H9 (cell line): ENCODE measurements around the gene SH3GL3. TPM values are rescaled to one million over a fixed set of nuclear protein-coding genes. Genes with fewer than 3 reads are reported as not detected.

Experiments
- DNase-seq: peaks from one replicate; pipeline ENCODE4 v3.0.0-alpha.2; 2017
- H2AFZ ChIP-seq: one replicate; pipeline ENCODE4 v1.6.1; 2013; ENCODE audit warnings: mild to moderate bottlenecking, low read length, control low read depth, moderate library complexity
- H2AK5ac ChIP-seq: 2 replicates; pipeline ENCODE4 v1.6.1; 2013; ENCODE audit warnings: low read length, control low read depth, mixed read lengths; ENCODE audit not compliant: insufficient read length
- H2BK120ac ChIP-seq: one replicate; pipeline ENCODE4 v1.6.1; 2013; ENCODE audit warnings: low read depth, mild to moderate bottlenecking, low read length, control low read depth, inconsistent platforms; ENCODE audit not compliant: poor library complexity, severe bottlenecking
- H2BK12ac ChIP-seq: 2 replicates; pipeline ENCODE4 v1.6.1; 2013; ENCODE audit warnings: low read length, control low read depth, mixed read lengths, low read depth; ENCODE audit not compliant: insufficient read length
- H2BK15ac ChIP-seq: 2 replicates; pipeline ENCODE4 v1.6.1; 2013; ENCODE audit warnings: low read depth, low read length, control low read depth
- H2BK20ac ChIP-seq: one replicate; pipeline ENCODE4 v1.6.1; 2013; ENCODE audit warnings: low read depth, mild to moderate bottlenecking, low read length, control low read depth, inconsistent platforms; ENCODE audit not compliant: poor library complexity, severe bottlenecking
- H2BK5ac ChIP-seq: 2 replicates; pipeline ENCODE4 v1.6.1; 2013; ENCODE audit warnings: low read length, control low read depth, mixed read lengths; ENCODE audit not compliant: insufficient read length
- H3K14ac ChIP-seq: 2 replicates; pipeline ENCODE4 v1.6.1; 2013; ENCODE audit warnings: low read length, control low read depth; ENCODE audit not compliant: insufficient read depth
- H3K18ac ChIP-seq: 2 replicates; pipeline ENCODE4 v1.6.1; 2013; ENCODE audit warnings: low read depth, mild to moderate bottlenecking, mixed read lengths, low read length, control low read depth; ENCODE audit not compliant: insufficient read length
- H3K23ac ChIP-seq: 2 replicates; pipeline ENCODE4 v1.6.1; 2013; ENCODE audit warnings: low read length, control low read depth, mixed read lengths, low read depth; ENCODE audit not compliant: insufficient read length
- H3K23me2 ChIP-seq: 2 replicates; pipeline ENCODE4 v1.6.1; 2013; ENCODE audit warnings: low read depth, mild to moderate bottlenecking, mixed read lengths, low read length, control low read depth; ENCODE audit not compliant: insufficient read length, poor library complexity, severe bottlenecking
- H3K27ac ChIP-seq: 2 replicates; pipeline ENCODE4 v1.5.1; 2013; ENCODE audit warnings: low read length, control low read depth, mixed read lengths, low read depth; ENCODE audit not compliant: insufficient read length
- H3K27me3 ChIP-seq: 2 replicates; pipeline ENCODE4 v1.6.1; 2013; ENCODE audit warnings: low read length, control low read depth, inconsistent platforms; ENCODE audit not compliant: insufficient read depth
- H3K4ac ChIP-seq: 2 replicates; pipeline ENCODE4 v1.6.1; 2013; ENCODE audit warnings: low read depth, mild to moderate bottlenecking, control low read depth, inconsistent platforms, low read length, moderate library complexity
- H3K4me1 ChIP-seq: 2 replicates; pipeline ENCODE4 v1.6.1; 2013; ENCODE audit warnings: low read length, control low read depth, inconsistent platforms; ENCODE audit not compliant: insufficient read depth
- H3K4me2 ChIP-seq: 2 replicates; pipeline ENCODE4 v1.6.1; 2013; ENCODE audit warnings: low read length, control low read depth, mixed read lengths; ENCODE audit not compliant: insufficient read length, insufficient read depth
- H3K56ac ChIP-seq: 2 replicates; pipeline ENCODE4 v1.6.1; 2013; ENCODE audit warnings: low read depth, mild to moderate bottlenecking, mixed read lengths, low read length, control low read depth; ENCODE audit not compliant: insufficient read length
- H3K79me1 ChIP-seq: 2 replicates; pipeline ENCODE4 v1.6.1; 2013; ENCODE audit warnings: low read depth, mild to moderate bottlenecking, moderate library complexity, low read length, control low read depth, inconsistent platforms; ENCODE audit not compliant: insufficient read depth, poor library complexity, severe bottlenecking
- H3K79me2 ChIP-seq: 2 replicates; pipeline ENCODE4 v1.6.1; 2013; ENCODE audit warnings: low read length, control low read depth, inconsistent platforms; ENCODE audit not compliant: insufficient read depth
- H3K9ac ChIP-seq: 2 replicates; pipeline ENCODE4 v1.6.1; 2013; ENCODE audit warnings: low read length, control low read depth, mixed read lengths; ENCODE audit not compliant: insufficient read length; ENCODE audit errors: extremely low read depth
- H3K9me3 ChIP-seq: one replicate; pipeline ENCODE4 v1.6.1; 2013; ENCODE audit warnings: low read depth, low read length, inconsistent platforms; ENCODE audit not compliant: control insufficient read depth
- H3T11ph ChIP-seq: one replicate; pipeline ENCODE4 v1.6.1; 2013; ENCODE audit warnings: mild to moderate bottlenecking, low read length, control low read depth, inconsistent platforms
- H4K20me1 ChIP-seq: one replicate; pipeline ENCODE4 v1.6.1; 2013; ENCODE audit not compliant: control insufficient read depth, insufficient read length, insufficient read depth
- H4K5ac ChIP-seq: 2 replicates; pipeline ENCODE4 v1.6.1; 2013; ENCODE audit warnings: low read depth, mild to moderate bottlenecking, mixed read lengths, low read length, control low read depth; ENCODE audit not compliant: insufficient read length
- H4K8ac ChIP-seq: replicated peaks from 2 replicates; pipeline ENCODE4 v1.6.1; 2013; ENCODE audit warnings: low read length, control low read depth, mixed read lengths, low read depth; ENCODE audit not compliant: insufficient read length
- H4K91ac ChIP-seq: 2 replicates; pipeline ENCODE4 v1.6.1; 2013; ENCODE audit warnings: low read depth, mild to moderate bottlenecking, moderate library complexity, mixed read lengths, low read length, control low read depth; ENCODE audit not compliant: insufficient read length
- H3K27ac Mint-ChIP-seq, 3 experiments: 2 replicates in 2 of 3; 3 replicates in 1 of 3; pipeline ENCODE4 v1.8.0; 2020 to 2021; ENCODE audit warnings: mixed read lengths in 3 of 3, mild to moderate bottlenecking in 1 of 3, moderate library complexity in 1 of 3
- H3K27me3 Mint-ChIP-seq: 2 replicates; pipeline ENCODE4 v1.8.0; 2021; ENCODE audit warnings: low read depth, mild to moderate bottlenecking, moderate library complexity, mixed read lengths
- H3K36me3 Mint-ChIP-seq, 3 experiments: 2 replicates in 2 of 3; 3 replicates in 1 of 3; pipeline ENCODE4 v1.8.0; 2020 to 2021; ENCODE audit warnings: low read depth in 3 of 3, mixed read lengths in 3 of 3; ENCODE audit not compliant: insufficient read depth in 1 of 3
- H3K4me1 Mint-ChIP-seq, 2 experiments: 2 replicates each; pipeline ENCODE4 v1.8.0; 2020; ENCODE audit warnings: mixed read lengths in 2 of 2
- H3K4me3 Mint-ChIP-seq, 2 experiments: 2 replicates in 1 of 2; 3 replicates in 1 of 2; pipeline ENCODE4 v1.8.0; 2020 to 2021; ENCODE audit warnings: mild to moderate bottlenecking in 2 of 2, mixed read lengths in 2 of 2, moderate library complexity in 1 of 2
- H3K9me3 Mint-ChIP-seq, 2 experiments: 2 replicates in 1 of 2; 3 replicates in 1 of 2; pipeline ENCODE4 v1.8.0; 2020; ENCODE audit warnings: mild to moderate bottlenecking in 2 of 2, mixed read lengths in 2 of 2, moderate library complexity in 1 of 2
- WGBS: extraction: QIAGEN DNeasy Blood & Tissue Kit; methylation state at CpG from one replicate; pipeline ENCODE4 v1.1.7; 2013; ENCODE audit warnings: missing lambda C conversion rate, low lambda C conversion rate, mixed read lengths; ENCODE audit not compliant: insufficient read length; ENCODE audit errors: extremely low coverage; 5-methylcytosine and 5-hydroxymethylcytosine counted together
- total RNA-seq: library from RNA; stranded (reverse); gene quantifications from 2 replicates; pipeline ENCODE4 v1.2.1, GENCODE V29; 2021
- TF ChIP-seq, protein P1 (sequence below): fragments of 200-600 bp; sonication (generic); conservative IDR thresholded peaks from 3 replicates; pipeline ENCODE4 v1.8.0; 2021; ENCODE audit warnings: antibody characterized with exemption, mild to moderate bottlenecking

SH3GL3 gene
- total RNA-seq, 1 experiment from 2014 or later, result 11.2 TPM

DNA sequence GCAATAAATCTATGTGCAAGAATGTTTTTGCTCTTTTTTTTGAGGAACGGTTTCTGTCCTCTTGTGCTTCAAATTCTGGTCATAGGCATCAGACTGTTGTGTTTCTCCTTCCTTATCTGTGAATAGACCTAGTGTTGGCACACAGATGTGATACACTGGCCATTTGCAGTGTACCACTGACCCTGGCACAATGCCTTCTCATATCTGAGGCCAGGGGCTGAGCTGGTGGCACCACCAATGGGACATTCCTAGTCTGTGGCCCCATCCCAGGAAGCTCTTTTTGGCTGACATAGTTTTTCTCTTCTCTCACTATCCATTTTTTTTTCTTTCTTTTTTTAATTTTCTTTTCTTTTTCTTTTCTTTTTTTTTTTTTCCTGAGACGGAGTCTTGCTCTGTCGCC lies 40.4 kb downstream of the SH3GL3 start:
- Histone ChIP-seq H4K91ac (no peak overlapping the region), H3K23me2 (no peaks in the 10 kb centered on the region), H3K4me1 (no peaks in the 10 kb centered on the region), H3K4me2 (no peak overlapping the region), H4K8ac (no peak overlapping the region), H2BK5ac (no peak overlapping the region), H3T11ph (no peak overlapping the region), H2BK12ac (no peak overlapping the region), H3K23ac (no peak overlapping the region), H2BK15ac (no peak overlapping the region), H2BK20ac (no peak overlapping the region), H3K9me3 (no peaks in the 10 kb centered on the region), H4K5ac (no peak overlapping the region), H3K79me1 (no peaks in the 10 kb centered on the region), H2AK5ac (no peak overlapping the region), H3K79me2 (no peaks in the 10 kb centered on the region), H3K9ac (no peak overlapping the region), H3K27me3 (no peaks in the 10 kb centered on the region), H3K4ac (no peak overlapping the region), H4K20me1 (no peaks in the 10 kb centered on the region), H3K14ac (no peak overlapping the region), H2BK120ac (no peak overlapping the region), H3K56ac (no peak overlapping the region), H3K18ac (no peak overlapping the region), H3K27ac (no peak overlapping the region), H2AFZ (no peak overlapping the region)
- WGBS, result no CpG with 5 or more reads among the region's 3 CpGs
- peaks cover 3 to 24% (median 5%) of the 10 kb centered on the region in 3 experiments; a peak in 6 of 7 replicates for H3K36me3 Mint-ChIP-seq
- TF ChIP-seq, protein P1, sequence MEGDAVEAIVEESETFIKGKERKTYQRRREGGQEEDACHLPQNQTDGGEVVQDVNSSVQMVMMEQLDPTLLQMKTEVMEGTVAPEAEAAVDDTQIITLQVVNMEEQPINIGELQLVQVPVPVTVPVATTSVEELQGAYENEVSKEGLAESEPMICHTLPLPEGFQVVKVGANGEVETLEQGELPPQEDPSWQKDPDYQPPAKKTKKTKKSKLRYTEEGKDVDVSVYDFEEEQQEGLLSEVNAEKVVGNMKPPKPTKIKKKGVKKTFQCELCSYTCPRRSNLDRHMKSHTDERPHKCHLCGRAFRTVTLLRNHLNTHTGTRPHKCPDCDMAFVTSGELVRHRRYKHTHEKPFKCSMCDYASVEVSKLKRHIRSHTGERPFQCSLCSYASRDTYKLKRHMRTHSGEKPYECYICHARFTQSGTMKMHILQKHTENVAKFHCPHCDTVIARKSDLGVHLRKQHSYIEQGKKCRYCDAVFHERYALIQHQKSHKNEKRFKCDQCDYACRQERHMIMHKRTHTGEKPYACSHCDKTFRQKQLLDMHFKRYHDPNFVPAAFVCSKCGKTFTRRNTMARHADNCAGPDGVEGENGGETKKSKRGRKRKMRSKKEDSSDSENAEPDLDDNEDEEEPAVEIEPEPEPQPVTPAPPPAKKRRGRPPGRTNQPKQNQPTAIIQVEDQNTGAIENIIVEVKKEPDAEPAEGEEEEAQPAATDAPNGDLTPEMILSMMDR, result no peak
- no peaks in the 10 kb centered on the region for H3K27me3 Mint-ChIP-seq
- peaks cover 7 to 16% of the 10 kb centered on the region in 2 experiments; a peak in 4 of 5 replicates for H3K9me3 Mint-ChIP-seq
- H3K4me1 Mint-ChIP-seq, result no peaks in the 10 kb centered on the region
- no peak overlapping the region for H3K4me3 Mint-ChIP-seq
- no peak for DNase-seq
- H3K27ac Mint-ChIP-seq, result no peak overlapping the region
